ENCODE data around the gene MCM9.

DNA sequence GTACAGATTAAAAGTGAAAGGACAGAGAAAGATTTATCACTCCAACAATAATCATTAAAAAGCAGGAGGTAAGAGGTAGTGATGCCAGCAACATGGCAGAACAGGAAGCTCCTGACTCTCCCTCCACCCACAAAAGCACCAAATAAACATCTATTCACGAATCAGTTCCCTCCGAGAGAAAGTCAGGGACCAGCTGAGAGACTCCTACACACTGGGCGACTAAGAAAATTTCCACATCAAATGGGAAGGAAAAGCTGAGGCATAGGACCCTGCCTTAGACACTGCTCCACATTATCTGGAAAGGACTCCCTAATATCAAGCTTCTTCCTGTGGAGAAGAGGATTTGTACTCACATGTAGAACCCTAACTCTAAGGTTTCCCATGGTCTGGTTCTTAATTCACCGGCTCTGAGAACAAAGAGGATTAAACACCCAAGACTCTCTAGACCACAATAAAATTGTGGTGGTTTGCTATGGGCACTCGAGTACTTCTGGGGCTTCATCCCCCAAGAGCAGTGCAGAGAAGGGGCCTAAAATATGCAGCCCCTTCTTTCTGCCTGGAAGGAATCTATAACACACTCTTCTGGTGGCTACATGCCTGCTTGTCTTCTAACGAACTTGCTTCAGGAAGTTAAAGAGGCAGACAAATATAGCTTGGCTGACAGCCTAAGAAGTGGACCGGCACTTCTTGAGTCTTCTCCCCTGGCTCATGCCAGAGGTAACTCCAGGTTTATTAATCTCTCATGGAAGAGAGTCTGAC lies 70.4 kb downstream of the MCM9 start:
- no peak for TF ChIP-seq ZNF274 (IDR thresholded peaks at IDR 0.05; ENCODE audit: low read depth, low read length)
- TF ChIP-seq SUZ12 (IDR thresholded peaks at IDR 0.05; ENCODE audit: extremely low read depth, insufficient read depth, insufficient read length), result no peak
- TF ChIP-seq YY1 (IDR thresholded peaks at IDR 0.05; ENCODE audit: insufficient read depth, insufficient read length), result no peak
